Kidney epithelial cell (primary cell): ENCODE measurements around the gene MITF. TPM values are rescaled to one million over a fixed set of nuclear protein-coding genes. Genes with fewer than 3 reads are reported as not detected.

Experiments
- DNase-seq: peaks from one replicate; pipeline ENCODE4 v3.0.0-alpha.2; 2010; ENCODE audit warnings: low read depth
- H3K27me3 ChIP-seq: 2 replicates; pipeline ENCODE4 v1.6.0; 2011; ENCODE audit warnings: low read length; ENCODE audit not compliant: control insufficient read depth, insufficient read depth
- H3K36me3 ChIP-seq: 2 replicates; pipeline ENCODE4 v1.5.1; 2011; ENCODE audit warnings: low read length; ENCODE audit not compliant: control insufficient read depth, insufficient read depth
- H3K4me3 ChIP-seq: 2 replicates; pipeline ENCODE4 v1.5.1; 2011; ENCODE audit warnings: low read depth, mild to moderate bottlenecking, control low read depth, low read length
- total RNA-seq: library from RNA; depleted of rRNA; stranded (reverse); fragments of >200 nt; gene quantifications from 2 replicates; pipeline ENCODE4 v1.2.3, GENCODE V29; 2015
- TF ChIP-seq, protein P1 (sequence below): IDR thresholded peaks from 2 replicates; pipeline ENCODE4 v1.5.1; 2011; ENCODE audit warnings: mild to moderate bottlenecking, moderate library complexity, low read length, control low read depth, inconsistent platforms; ENCODE audit not compliant: insufficient read depth, poor library complexity, severe bottlenecking

Gene MITF
- total RNA-seq, 1 donor from 2014 or later: 5.8 TPM

DNA sequence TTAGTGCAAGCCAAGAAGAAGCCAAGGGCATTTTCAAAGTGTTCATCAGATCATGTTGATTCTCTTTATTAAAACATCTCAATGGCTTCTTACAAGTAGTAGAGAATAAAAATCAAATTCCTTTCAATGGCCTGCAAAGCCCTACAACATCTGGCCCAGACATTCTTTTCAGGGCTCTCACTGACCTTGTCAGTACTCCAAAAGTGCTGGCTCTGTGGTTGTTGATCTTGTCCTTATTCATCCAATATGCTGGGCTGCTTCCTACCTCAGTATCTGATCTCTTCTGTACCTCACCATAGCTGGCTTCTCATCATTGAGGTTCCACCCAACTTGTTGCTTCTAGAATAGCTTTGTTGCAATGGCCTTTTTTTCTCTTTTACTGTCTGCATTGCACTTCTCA, 186.2 kb downstream of the MITF start:
- H3K4me3 ChIP-seq: no peak overlapping the region
- no peaks in the 10 kb centered on the region for H3K36me3 ChIP-seq
- TF ChIP-seq, protein P1, sequence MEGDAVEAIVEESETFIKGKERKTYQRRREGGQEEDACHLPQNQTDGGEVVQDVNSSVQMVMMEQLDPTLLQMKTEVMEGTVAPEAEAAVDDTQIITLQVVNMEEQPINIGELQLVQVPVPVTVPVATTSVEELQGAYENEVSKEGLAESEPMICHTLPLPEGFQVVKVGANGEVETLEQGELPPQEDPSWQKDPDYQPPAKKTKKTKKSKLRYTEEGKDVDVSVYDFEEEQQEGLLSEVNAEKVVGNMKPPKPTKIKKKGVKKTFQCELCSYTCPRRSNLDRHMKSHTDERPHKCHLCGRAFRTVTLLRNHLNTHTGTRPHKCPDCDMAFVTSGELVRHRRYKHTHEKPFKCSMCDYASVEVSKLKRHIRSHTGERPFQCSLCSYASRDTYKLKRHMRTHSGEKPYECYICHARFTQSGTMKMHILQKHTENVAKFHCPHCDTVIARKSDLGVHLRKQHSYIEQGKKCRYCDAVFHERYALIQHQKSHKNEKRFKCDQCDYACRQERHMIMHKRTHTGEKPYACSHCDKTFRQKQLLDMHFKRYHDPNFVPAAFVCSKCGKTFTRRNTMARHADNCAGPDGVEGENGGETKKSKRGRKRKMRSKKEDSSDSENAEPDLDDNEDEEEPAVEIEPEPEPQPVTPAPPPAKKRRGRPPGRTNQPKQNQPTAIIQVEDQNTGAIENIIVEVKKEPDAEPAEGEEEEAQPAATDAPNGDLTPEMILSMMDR: no peak
- no peaks in the 10 kb centered on the region for H3K27me3 ChIP-seq
- DNase-seq: no peak

DNA sequence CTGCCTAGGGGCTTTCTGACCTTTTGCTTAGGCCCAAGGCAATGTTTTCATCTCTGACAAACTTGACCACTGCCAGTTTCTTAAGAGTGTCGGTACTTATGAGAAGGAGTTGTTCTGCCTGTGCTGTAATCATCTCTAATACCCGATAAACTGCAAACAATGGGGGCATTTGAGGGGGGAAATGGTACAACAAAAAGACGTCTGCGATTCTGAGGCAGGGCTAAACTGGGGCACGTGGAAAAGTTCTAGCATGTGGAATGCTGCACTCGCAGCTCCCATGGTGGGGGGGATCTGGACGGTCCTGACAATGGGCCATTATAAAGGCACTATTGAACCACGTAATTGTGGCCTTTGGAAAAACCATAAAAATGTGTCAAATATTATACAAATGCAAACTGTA, 187.1 kb downstream of the MITF start:
- Histone ChIP-seq H3K27me3 (no peaks in the 10 kb centered on the region), H3K36me3 (no peaks in the 10 kb centered on the region), H3K4me3 (no peak overlapping the region)
- TF ChIP-seq, protein P1: no peak
- DNase-seq: no peak

DNA sequence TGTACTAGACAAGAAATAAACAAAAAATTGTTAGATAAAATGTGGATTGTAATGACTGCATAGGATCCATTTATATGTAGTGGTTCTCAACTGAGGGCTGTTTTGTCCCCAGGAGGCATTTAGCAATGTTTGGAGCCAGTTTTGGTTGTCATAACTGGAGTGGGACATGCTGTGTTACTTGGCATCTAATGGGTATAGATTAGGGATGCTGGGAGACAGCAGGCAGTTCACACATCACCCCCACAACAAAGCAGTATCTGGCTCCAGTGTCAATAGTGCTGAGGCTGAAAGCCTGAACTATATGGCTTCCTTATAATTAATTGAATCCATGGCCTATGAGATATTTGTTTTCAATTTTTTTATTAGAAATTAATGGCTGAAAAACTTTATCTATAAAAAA, 188.3 kb downstream of the MITF start:
- TF ChIP-seq, protein P1: no peak
- H3K4me3 ChIP-seq: no peak overlapping the region
- H3K36me3 ChIP-seq: no peaks in the 10 kb centered on the region
- H3K27me3 ChIP-seq: no peaks in the 10 kb centered on the region
- no peak for DNase-seq

DNA sequence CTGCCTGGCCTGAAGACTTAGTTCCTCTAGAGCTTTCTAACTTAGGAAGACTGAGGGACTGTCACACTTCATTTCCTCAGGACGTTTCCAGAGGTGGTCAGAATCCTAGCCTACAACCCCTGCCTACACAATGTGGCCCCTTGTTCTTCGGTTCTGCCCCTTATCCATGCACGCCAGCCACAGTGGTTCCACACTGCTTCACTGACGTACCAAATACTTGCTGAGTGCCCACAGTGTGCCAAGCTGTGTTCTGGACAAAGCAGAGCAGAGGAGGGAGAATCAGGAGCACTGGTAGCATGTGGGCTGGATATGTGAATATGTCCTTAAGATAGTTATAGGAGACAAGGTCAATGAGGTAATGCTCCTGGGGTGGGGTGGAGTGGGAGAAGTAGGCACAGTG, 189.8 kb downstream of the MITF start:
- Histone ChIP-seq H3K27me3 (no peaks in the 10 kb centered on the region), H3K4me3 (no peak overlapping the region), H3K36me3 (no peaks in the 10 kb centered on the region)
- TF ChIP-seq, protein P1: no peak
- no peak for DNase-seq

DNA sequence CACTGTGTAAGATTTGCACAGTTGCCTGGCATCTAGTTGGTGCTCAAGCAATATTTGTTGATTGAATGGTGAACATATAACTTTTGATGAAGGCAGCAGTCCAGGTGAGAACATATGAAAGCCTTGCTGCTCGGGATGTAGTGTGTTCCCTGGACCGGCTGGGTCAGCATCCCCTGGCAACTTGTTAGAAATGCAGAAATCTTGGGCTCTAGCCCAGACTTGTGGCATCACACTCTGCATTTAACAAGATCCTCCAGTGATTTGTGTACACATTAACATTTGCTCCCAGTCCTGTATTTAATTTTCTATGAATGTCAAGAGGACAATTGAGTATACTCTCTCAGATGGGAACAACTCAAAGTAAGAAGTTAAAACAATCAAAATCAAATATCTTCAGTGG, 191.3 kb downstream of the MITF start:
- Histone ChIP-seq H3K36me3 (no peaks in the 10 kb centered on the region), H3K4me3 (no peak overlapping the region), H3K27me3 (no peaks in the 10 kb centered on the region)
- DNase-seq: no peak
- TF ChIP-seq, protein P1: no peak

DNA sequence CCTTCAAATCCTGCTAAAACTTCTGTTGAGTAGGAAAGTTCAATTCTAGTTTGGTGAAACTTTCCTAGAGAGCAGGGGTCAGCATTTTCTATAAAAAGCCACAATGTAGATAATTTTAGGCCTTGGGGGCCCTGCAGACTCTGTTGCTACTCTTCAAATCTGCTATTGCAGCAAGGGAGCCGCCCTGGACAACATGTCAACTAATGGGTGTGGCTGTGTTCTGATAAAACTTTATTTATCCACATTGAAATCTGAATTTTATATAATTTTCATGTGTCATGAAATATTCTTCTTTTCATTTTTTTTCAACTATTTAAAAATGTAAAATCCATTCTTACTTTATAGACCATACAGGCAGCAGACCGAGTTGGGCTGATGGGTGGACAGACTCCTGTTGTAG, 192.8 kb downstream of the MITF start:
- Histone ChIP-seq H3K36me3 (no peaks in the 10 kb centered on the region), H3K27me3 (no peaks in the 10 kb centered on the region), H3K4me3 (no peak overlapping the region)
- TF ChIP-seq, protein P1: no peak
- DNase-seq: no peak
